Activated CD8-positive, alpha-beta memory T cell treated with anti-CD3 and anti-CD28 coated beads, Interleukin-2, amount 10 ng/mL, durations not matched to agents 7 days and 5 days (primary cell): ENCODE measurements around the gene ALLC. TPM values are rescaled to one million over a fixed set of nuclear protein-coding genes. Genes with fewer than 3 reads are reported as not detected.
"Not testable (repeated sequence)": the region's sequence is repeated elsewhere in the genome, so short reads cannot be mapped to it uniquely, and the experiment has no call there.

Source experiments
- ATAC-seq: fragments of 150-1000 bp; cut with Tn5 transposase; one replicate; pipeline ENCODE4 v1.10.0; 2021; ENCODE audit warnings: moderate library complexity
- CTCF ChIA-PET: fragments of 350-600 bp; sonication (Branson Sonifier 250); formaldehyde crosslinking; loops from one replicate; lab custom pipeline; 2021; ENCODE audit warnings: antibody characterized with exemption; lab: Charles Lee
- DNase-seq: peaks from one replicate; pipeline ENCODE4 v3.0.0-alpha.2; 2020
- H3K27ac Mint-ChIP-seq: one replicate; pipeline ENCODE4 v1.8.0; 2021; ENCODE audit warnings: mild to moderate bottlenecking, mixed read lengths
- H3K27me3 Mint-ChIP-seq: one replicate; pipeline ENCODE4 v1.8.0; 2021; ENCODE audit warnings: mixed read lengths
- H3K36me3 Mint-ChIP-seq: one replicate; pipeline ENCODE4 v1.8.0; 2021; ENCODE audit warnings: mild to moderate bottlenecking, mixed read lengths
- H3K4me1 Mint-ChIP-seq: one replicate; pipeline ENCODE4 v1.8.0; 2021; ENCODE audit warnings: mixed read lengths
- H3K4me3 Mint-ChIP-seq: one replicate; pipeline ENCODE4 v1.8.0; 2021; ENCODE audit warnings: mild to moderate bottlenecking, moderate library complexity, mixed read lengths
- H3K9me3 Mint-ChIP-seq: one replicate; pipeline ENCODE4 v1.8.0; 2022; ENCODE audit warnings: low read depth, mixed read lengths
- total RNA-seq, 2 experiments: library from RNA; stranded (reverse); gene quantifications; one replicate each; pipeline ENCODE4 v1.2.3, GENCODE V29; 2021

ALLC gene
- total RNA-seq, 2 experiments from 2014 or later = not detected

GRCh38 chr2:3618367-3618766 lies 39.6 kb upstream of the ALLC start:
- no peaks in the 10 kb centered on the region for H3K4me1 Mint-ChIP-seq

GRCh38 chr2:3619033-3619432 lies 39.0 kb upstream of the ALLC start:
- no peaks in the 10 kb centered on the region for H3K4me1 Mint-ChIP-seq
- no peaks in the 10 kb centered on the region for H3K36me3 Mint-ChIP-seq
- ATAC-seq (no peak), DNase-seq (no peak)
- peaks cover 11% of the 10 kb centered on the region for H3K27me3 Mint-ChIP-seq
- no peak overlapping the region for H3K4me3 Mint-ChIP-seq
- CTCF ChIA-PET = no interaction called here
- H3K9me3 Mint-ChIP-seq = peaks cover 2% of the 10 kb centered on the region
- H3K27ac Mint-ChIP-seq = no peak overlapping the region

More at GRCh38 chr2:3618367-3618766, 39.6 kb upstream of the ALLC start:
- Mint-ChIP-seq H3K9me3 (peaks cover 2% of the 10 kb centered on the region), H3K27ac (no peak overlapping the region), H3K27me3 (peaks cover 7% of the 10 kb centered on the region), H3K36me3 (no peaks in the 10 kb centered on the region), H3K4me3 (no peak overlapping the region)
- no peak for DNase-seq
- CTCF ChIA-PET = no interaction called here
- ATAC-seq = no peak

- peaks cover 11% of the 10 kb centered on the region for H3K27me3 Mint-ChIP-seq
- DNase-seq, H3K36me3 Mint-ChIP-seq, CTCF ChIA-PET, H3K9me3 Mint-ChIP-seq, H3K4me3 Mint-ChIP-seq, H3K27ac Mint-ChIP-seq, ATAC-seq, H3K4me1 Mint-ChIP-seq: not testable (repeated sequence)
Measured at GRCh38 chr2:3619661-3620060, 38.3 kb upstream of the ALLC start.

GRCh38 chr2:3620834-3621233 lies 37.2 kb upstream of the ALLC start:
- no peak overlapping the region for H3K27ac Mint-ChIP-seq
- DNase-seq (no peak), ATAC-seq (no peak)
- H3K4me3 Mint-ChIP-seq = no peak overlapping the region
- H3K4me1 Mint-ChIP-seq = no peaks in the 10 kb centered on the region
- H3K36me3 Mint-ChIP-seq = no peaks in the 10 kb centered on the region
- CTCF ChIA-PET = no interaction called here
- peaks cover 11% of the 10 kb centered on the region for H3K27me3 Mint-ChIP-seq
- H3K9me3 Mint-ChIP-seq = no peaks in the 10 kb centered on the region

- no peak overlapping the region for H3K27ac Mint-ChIP-seq
- DNase-seq (no peak), ATAC-seq (no peak)
- H3K4me3 Mint-ChIP-seq = no peak overlapping the region
- no peaks in the 10 kb centered on the region for H3K9me3 Mint-ChIP-seq
- no peaks in the 10 kb centered on the region for H3K36me3 Mint-ChIP-seq
- CTCF ChIA-PET = no interaction called here
- H3K4me1 Mint-ChIP-seq = no peaks in the 10 kb centered on the region
- peaks cover 11% of the 10 kb centered on the region for H3K27me3 Mint-ChIP-seq
Measured at GRCh38 chr2:3622967-3623366, 35.0 kb upstream of the ALLC start.

GRCh38 chr2:3624059-3624794 lies 33.8 kb upstream of the ALLC start:
- H3K4me1 Mint-ChIP-seq = no peaks in the 10 kb centered on the region
- no peak overlapping the region for H3K27ac Mint-ChIP-seq
- no peaks in the 10 kb centered on the region for H3K36me3 Mint-ChIP-seq
- ATAC-seq (no peak), DNase-seq (peak; percentile 12)
- peaks cover 7% of the 10 kb centered on the region for H3K27me3 Mint-ChIP-seq
- no peak overlapping the region for H3K4me3 Mint-ChIP-seq
- CTCF ChIA-PET = no interaction called here
- no peaks in the 10 kb centered on the region for H3K9me3 Mint-ChIP-seq

- ATAC-seq = no peak
- no peaks in the 10 kb centered on the region for H3K4me1 Mint-ChIP-seq
- H3K4me3 Mint-ChIP-seq = no peak overlapping the region
- H3K9me3 Mint-ChIP-seq = no peaks in the 10 kb centered on the region
- no peaks in the 10 kb centered on the region for H3K36me3 Mint-ChIP-seq
- CTCF ChIA-PET = no interaction called here
- H3K27ac Mint-ChIP-seq = no peak overlapping the region
- H3K27me3 Mint-ChIP-seq = peaks cover 6% of the 10 kb centered on the region
- DNase-seq = peak; percentile 22
Measured at GRCh38 chr2:3625186-3625585, 32.8 kb upstream of the ALLC start.

- Mint-ChIP-seq H3K9me3 (no peaks in the 10 kb centered on the region), H3K27ac (no peak overlapping the region), H3K27me3 (peaks cover 5% of the 10 kb centered on the region), H3K4me1 (no peaks in the 10 kb centered on the region), H3K4me3 (no peak overlapping the region), H3K36me3 (no peaks in the 10 kb centered on the region)
- peak; percentile 16 for DNase-seq
- ATAC-seq = no peak
- CTCF ChIA-PET = no interaction called here
Measured at GRCh38 chr2:3626118-3626811, 31.7 kb upstream of the ALLC start.

- H3K27me3 Mint-ChIP-seq = peaks cover 5% of the 10 kb centered on the region
- peak; percentile 19 for DNase-seq
- CTCF ChIA-PET = no interaction called here
- no peaks in the 10 kb centered on the region for H3K4me1 Mint-ChIP-seq
- no peaks in the 10 kb centered on the region for H3K36me3 Mint-ChIP-seq
- H3K4me3 Mint-ChIP-seq = no peak overlapping the region
- H3K9me3 Mint-ChIP-seq = no peaks in the 10 kb centered on the region
- no peak for ATAC-seq
- H3K27ac Mint-ChIP-seq = no peak overlapping the region
Measured at GRCh38 chr2:3626812-3627499, 31.0 kb upstream of the ALLC start.

- Mint-ChIP-seq H3K36me3 (no peaks in the 10 kb centered on the region), H3K4me3 (no peak overlapping the region), H3K4me1 (no peaks in the 10 kb centered on the region), H3K27me3 (peaks cover 5% of the 10 kb centered on the region), H3K27ac (no peak overlapping the region), H3K9me3 (no peaks in the 10 kb centered on the region)
- ATAC-seq (no peak), DNase-seq (peak; percentile 9)
- CTCF ChIA-PET = no interaction called here
Measured at GRCh38 chr2:3627500-3628100, 30.4 kb upstream of the ALLC start.

- H3K36me3 Mint-ChIP-seq = no peaks in the 10 kb centered on the region
- H3K9me3 Mint-ChIP-seq = no peaks in the 10 kb centered on the region
- no peaks in the 10 kb centered on the region for H3K4me1 Mint-ChIP-seq
- CTCF ChIA-PET = interaction anchor here (0.6 kb wide), 1 partner anchor 21 kb away, joined by 3 read pairs; no protein-coding TSS in a partner anchor
- DNase-seq (peak; percentile 26), ATAC-seq (no peak)
- peaks cover 5% of the 10 kb centered on the region for H3K27me3 Mint-ChIP-seq
- no peak overlapping the region for H3K27ac Mint-ChIP-seq
- H3K4me3 Mint-ChIP-seq = no peak overlapping the region
Measured at GRCh38 chr2:3628241-3628679, 29.7 kb upstream of the ALLC start.

GRCh38 chr2:3628800-3629199 lies 29.2 kb upstream of the ALLC start:
- ATAC-seq (no peak), DNase-seq (peak; percentile 31)
- H3K27ac Mint-ChIP-seq = no peak overlapping the region
- H3K36me3 Mint-ChIP-seq = no peaks in the 10 kb centered on the region
- H3K4me1 Mint-ChIP-seq = no peaks in the 10 kb centered on the region
- no peak overlapping the region for H3K4me3 Mint-ChIP-seq
- CTCF ChIA-PET = interaction anchor here (0.6 kb wide), 1 partner anchor 21 kb away, joined by 3 read pairs; no protein-coding TSS in a partner anchor
- no peaks in the 10 kb centered on the region for H3K27me3 Mint-ChIP-seq
- H3K9me3 Mint-ChIP-seq = no peaks in the 10 kb centered on the region

- ATAC-seq (no peak), DNase-seq (peak; percentile 18)
- CTCF ChIA-PET = no interaction called here
- no peak overlapping the region for H3K27ac Mint-ChIP-seq
- no peaks in the 10 kb centered on the region for H3K36me3 Mint-ChIP-seq
- no peaks in the 10 kb centered on the region for H3K27me3 Mint-ChIP-seq
- no peak overlapping the region for H3K4me3 Mint-ChIP-seq
- no peaks in the 10 kb centered on the region for H3K9me3 Mint-ChIP-seq
- no peaks in the 10 kb centered on the region for H3K4me1 Mint-ChIP-seq
Measured at GRCh38 chr2:3630631-3631030, 27.4 kb upstream of the ALLC start.
